Testis (tissue), 2 donors: Measurements from ENCODE around the gene CADM4.

Source experiments
- POLR2A ChIP-seq: fragments of 450-650 bp; IDR thresholded peaks from one replicate; pipeline ENCODE4 v1.6.1; 2017; ENCODE audit warnings: antibody characterized with exemption, mild to moderate bottlenecking, moderate library complexity
- TF ChIP-seq, protein P1 (sequence below), 3 experiments: fragments of 450-650 bp in 2 of 3; fragments of 200-600 bp in 1 of 3; sonication (generic) in 1 of 3; IDR thresholded peaks; one replicate each; pipeline ENCODE4 v1.5.1; 2016 to 2019; ENCODE audit warnings: antibody characterized with exemption in 3 of 3, mild to moderate bottlenecking in 2 of 3, moderate library complexity in 1 of 3

DNA sequence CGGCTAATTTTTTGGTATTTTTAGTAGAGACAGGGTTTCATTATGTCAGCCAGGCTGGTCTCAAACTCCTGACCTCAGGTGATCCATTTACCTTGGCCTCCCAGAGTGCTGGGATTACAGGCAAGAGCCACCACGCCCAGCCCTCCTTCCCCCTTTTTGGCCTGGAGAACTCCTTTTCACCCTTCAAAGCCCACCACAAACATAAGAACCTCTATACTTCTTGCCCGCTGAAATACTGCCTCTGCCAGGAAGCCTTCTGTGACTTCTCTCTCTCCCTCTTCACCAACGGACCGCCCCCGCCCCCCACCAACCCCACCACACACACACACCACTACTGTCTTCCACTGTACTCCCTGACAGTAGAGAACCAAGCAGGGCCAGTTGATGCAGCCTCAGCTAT lies 22.7 kb downstream of the CADM4 start:
- TF ChIP-seq, protein P1, sequence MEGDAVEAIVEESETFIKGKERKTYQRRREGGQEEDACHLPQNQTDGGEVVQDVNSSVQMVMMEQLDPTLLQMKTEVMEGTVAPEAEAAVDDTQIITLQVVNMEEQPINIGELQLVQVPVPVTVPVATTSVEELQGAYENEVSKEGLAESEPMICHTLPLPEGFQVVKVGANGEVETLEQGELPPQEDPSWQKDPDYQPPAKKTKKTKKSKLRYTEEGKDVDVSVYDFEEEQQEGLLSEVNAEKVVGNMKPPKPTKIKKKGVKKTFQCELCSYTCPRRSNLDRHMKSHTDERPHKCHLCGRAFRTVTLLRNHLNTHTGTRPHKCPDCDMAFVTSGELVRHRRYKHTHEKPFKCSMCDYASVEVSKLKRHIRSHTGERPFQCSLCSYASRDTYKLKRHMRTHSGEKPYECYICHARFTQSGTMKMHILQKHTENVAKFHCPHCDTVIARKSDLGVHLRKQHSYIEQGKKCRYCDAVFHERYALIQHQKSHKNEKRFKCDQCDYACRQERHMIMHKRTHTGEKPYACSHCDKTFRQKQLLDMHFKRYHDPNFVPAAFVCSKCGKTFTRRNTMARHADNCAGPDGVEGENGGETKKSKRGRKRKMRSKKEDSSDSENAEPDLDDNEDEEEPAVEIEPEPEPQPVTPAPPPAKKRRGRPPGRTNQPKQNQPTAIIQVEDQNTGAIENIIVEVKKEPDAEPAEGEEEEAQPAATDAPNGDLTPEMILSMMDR (IDR thresholded peaks at IDR 0.05): no peak
- no peak for TF ChIP-seq POLR2A
